Measurements from ENCODE around the gene RARB.

Gene RARB

GRCh38 chr3:25552251-25552650 lies 124.2 kb downstream of the RARB start:
- no peak for DNase-seq (ENCODE audit: low read depth in 2 of 2)

GRCh38 chr3:25554376-25554775 lies 126.3 kb downstream of the RARB start:
- DNase-seq (ENCODE audit: low read depth in 2 of 2): no peak

DNA sequence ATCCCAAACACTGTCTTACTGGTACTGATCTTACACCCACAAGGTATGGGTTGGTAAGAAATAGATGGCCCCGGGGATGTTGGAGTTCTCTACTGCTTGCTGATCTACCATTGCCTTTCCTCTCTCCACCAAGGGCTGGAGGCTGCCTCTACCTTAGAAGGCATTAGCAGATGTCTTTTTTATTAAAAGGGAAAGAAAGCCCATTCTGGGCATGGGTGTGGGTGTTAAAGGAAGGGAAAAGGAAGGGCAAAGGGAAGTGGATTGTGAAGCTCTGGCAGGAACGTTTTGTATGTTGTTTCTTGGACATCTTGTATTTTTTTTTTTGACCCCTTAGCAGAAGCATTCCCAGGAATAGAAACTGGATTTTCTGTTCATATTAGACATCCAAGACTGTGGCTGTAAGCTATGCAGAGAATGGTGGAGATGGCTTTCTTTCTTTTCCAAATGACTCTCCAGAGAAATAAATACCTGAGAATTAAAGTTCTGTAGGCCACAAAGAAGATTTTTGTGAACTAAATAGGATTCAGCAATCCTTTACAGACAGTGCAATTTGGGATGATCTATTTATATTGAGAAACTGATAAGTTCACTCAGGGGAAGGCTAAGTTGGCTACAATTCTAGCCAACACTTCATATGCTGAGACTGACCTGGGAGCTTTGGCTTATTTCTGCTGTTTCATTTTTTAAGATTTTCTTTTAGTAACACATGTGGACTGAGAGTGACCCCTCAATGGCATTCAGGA lies 127.8 kb downstream of the RARB start:
- DNase-seq (ENCODE audit: low read depth in 2 of 2): no peak

DNA sequence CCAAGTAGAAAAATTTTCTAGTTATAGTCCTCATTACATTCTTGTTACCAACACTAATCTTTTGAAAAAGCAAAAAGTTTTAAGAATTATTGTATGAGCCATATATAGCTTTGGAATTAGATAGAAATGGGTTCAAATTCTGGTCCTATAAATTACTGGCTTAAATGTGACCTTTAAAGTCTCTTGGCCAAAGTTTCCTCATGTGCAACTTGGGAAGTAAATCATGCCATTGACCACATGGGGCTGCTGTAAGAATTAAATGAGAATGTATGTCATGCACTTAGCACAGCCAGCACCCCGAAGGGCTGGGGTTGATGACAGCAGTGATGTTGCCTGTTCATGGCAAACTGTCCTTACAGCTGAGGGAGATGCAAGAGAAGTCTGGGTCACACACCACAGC lies 128.4 kb downstream of the RARB start:
- DNase-seq (ENCODE audit: low read depth in 2 of 2): no peak

DNA sequence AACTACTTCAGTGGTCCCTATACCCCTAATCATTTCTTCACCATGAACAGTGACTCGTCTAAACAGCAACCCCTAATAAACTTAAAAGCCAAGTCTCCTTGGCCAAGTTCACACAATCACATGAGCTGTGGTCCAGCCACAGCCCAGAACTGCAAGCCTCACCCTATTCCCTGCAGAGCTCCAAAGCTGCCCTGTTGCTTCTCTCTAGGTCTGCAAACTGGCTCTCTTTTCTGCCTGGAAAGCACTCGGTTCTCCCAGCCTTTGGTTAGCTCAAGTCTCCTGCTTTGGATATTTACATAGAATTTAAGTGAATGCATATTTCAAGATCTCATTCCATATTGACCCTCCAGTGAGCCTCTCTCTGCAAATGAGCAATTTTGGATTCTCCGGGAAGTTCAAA lies 129.6 kb downstream of the RARB start:
- no peak for DNase-seq (ENCODE audit: low read depth in 2 of 2)

- DNase-seq (ENCODE audit: low read depth in 2 of 2): no peak
These were observed 130.1 kb downstream of the RARB start for GRCh38 chr3:25558121-25558520.

DNA sequence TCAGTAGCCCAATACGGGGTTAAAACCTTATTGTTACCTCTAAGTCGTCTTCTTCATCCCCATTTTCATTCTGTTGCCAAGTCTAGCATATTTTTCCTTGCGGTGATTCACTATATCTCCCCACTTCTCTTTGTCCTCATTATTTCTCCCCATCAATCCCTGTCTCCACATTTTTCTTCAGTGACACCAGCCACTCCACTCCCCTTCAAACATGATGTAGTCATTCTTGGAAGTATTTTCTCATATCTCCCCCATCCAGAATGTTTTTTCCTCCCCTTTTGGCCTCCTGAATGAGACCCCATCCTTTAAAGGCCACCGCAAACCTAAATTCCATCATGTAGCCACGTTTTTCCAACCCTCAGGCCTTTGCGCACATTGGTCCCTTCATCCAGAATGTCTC lies 130.7 kb downstream of the RARB start:
- no peak for DNase-seq (ENCODE audit: low read depth in 2 of 2)

- DNase-seq (ENCODE audit: low read depth in 2 of 2): no peak
These were observed 135.5 kb downstream of the RARB start for GRCh38 chr3:25563601-25564000.

- DNase-seq (ENCODE audit: low read depth in 2 of 2): no peak
These were observed 136.0 kb downstream of the RARB start for GRCh38 chr3:25564075-25564474.

DNA sequence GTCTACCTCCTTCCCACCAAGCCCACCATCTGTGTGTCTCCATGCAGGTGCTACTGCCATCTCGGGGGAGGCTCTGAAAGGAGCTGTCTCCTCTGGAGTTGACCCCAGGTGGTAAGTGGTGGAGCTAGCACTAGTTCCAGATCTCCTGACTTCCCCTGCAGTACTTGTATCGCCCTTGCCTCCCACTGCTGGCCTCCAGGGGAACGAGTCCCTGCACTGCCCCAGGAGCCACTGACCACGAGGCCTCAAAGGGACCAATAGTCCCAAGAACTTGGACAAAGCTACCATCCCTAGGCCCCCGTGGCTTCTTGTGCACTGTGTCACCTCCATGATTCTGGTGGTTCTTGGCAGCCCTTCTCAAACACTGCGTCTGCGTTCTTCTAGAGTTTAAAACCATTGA lies 137.7 kb downstream of the RARB start:
- DNase-seq (ENCODE audit: low read depth in 2 of 2): no peak

DNA sequence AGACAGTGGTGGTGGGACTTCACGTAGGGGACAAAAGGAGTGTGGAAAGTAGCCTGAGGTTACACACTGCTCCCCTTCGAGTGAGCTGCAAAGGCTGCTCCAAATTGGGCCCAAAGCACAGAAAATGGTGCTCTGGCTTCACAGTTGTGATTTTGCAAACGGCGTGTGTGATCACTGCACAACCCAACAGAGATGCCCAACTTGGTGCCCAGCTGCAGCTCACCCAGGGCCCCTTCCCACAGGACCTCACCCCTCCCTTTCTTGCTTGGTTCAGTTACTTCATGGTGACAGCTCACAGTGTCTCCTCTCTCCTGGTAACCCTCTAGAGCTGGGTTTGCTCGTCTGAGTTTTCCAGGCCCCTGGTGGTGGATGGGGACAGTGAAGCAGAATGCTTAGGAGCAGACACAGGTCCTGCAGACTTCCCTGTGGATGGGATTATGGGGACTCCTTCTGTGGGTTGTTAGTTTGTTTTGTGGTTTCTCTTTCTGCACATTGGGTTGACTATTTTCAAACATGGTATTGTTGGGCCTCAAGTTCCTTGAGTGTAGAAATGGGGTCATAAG lies 138.4 kb downstream of the RARB start:
- no peak for DNase-seq (ENCODE audit: low read depth in 2 of 2)

DNA sequence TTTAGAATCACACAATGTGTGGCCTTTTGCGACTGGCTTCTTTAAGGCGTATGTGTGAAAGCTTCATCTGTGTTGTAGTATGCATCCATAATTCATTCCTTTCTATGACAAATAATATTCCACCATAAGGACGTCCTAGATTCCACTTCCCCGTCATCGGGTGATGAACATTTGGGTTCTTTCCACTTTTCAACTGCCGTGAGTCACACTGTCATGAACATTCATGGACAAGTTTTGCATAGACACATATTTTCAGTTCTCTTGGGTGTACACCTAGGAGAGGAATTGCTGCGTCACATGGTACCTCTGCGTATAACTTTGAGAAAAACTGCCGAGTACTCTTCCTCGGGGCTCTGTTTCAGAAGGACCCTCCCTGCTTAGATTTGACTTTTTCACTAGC lies 139.3 kb downstream of the RARB start:
- no peak for DNase-seq (ENCODE audit: low read depth in 2 of 2)

GRCh38 chr3:25567806-25568524 lies 139.9 kb downstream of the RARB start:
- no peak for DNase-seq (ENCODE audit: low read depth in 2 of 2)

GRCh38 chr3:25568525-25569078 lies 140.5 kb downstream of the RARB start:
- DNase-seq (ENCODE audit: low read depth in 2 of 2): no peak

- DNase-seq (ENCODE audit: low read depth in 2 of 2): no peak
These were observed 143.2 kb downstream of the RARB start for GRCh38 chr3:25571285-25571684.

GRCh38 chr3:25572336-25572735 lies 144.3 kb downstream of the RARB start:
- DNase-seq (ENCODE audit: low read depth in 2 of 2): no peak

DNA sequence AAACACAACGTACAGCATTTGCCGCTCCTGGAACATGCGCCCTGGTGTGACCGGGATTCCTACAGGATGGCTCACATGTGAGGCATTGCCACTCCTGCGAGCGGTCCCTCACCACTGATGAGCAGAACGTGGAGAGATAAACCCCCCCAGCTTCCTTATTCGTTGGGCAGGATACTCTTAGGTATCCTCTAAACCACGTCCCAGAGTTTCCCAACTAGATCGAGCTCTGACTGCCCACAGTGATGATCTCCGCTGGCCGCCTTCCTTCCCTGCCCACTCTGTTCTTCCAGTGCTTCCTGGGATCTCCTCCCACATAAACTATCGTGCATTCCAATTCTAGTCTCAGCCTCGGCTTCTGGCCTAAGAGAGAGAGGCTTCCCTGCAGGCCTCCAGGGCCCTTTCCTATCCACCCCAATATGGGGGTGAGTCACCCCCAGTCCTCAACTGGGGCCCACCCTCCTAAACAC lies 144.9 kb downstream of the RARB start:
- no peak for DNase-seq (ENCODE audit: low read depth in 2 of 2)

DNA sequence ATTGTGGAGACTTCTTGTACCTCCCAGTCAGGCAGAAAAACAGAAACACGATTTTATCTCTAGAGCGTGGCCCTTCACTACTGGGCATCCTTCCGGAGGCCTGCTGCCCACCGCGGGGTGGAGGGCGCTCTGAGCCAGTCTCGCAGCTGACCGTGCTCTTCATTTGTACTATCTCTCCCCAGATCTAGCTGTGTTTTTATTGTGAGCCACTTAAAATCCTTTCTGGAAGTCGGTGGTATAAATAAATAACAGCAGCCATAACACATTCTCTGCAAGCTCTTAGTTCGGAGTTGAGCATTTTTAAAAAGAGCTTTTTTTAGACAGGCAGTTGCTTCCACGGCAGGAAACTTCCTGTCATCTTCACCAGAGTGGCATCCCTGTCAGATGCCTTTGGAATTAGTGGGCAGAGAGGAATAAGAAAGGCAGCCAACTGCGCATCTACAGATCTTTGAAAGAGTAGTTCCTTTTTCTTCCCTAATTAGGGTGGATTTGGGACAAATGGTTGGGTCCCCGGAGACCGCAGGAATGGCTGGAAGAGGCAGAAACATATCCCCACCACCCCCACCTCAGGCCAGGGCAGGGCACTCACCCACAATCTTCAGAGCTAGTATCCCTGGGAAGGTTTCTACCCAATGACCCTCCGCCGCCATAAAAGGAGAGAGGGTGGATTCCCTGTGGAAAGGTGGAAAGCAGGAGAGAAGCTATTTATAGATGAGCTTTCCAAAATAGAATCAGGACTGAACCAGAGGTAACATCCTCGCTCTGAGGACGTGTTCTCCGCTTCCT lies 145.5 kb downstream of the RARB start:
- DNase-seq (ENCODE audit: low read depth in 2 of 2): no peak

DNA sequence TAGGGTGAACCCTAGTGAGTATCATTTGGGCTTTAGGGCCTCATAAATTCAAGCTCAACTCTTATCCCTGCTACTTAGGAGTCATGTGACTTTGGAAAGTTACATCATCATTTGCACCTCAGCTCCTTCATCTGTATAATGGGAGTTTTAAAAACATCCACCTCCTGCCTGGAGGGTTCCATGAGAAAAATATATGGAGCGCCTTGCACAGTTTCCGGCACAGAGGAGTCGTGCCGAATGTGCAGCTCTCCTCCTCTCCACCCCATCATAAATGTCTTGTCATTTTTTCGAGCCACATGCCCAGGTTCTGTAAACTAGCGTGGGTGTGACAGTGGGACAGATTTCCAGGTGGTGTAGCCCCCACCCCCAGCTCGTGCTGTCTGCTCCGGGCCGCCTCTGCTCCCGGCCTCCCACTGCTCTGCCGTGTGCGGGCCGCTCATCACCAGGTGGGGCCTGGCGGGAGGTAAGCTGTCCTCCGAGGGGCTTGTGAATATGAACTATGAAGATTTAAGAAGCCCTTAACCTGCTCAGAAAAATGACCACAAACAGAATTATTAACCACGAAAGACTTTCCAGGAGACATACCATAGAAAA lies 146.2 kb downstream of the RARB start:
- no peak for DNase-seq (ENCODE audit: low read depth in 2 of 2)

DNA sequence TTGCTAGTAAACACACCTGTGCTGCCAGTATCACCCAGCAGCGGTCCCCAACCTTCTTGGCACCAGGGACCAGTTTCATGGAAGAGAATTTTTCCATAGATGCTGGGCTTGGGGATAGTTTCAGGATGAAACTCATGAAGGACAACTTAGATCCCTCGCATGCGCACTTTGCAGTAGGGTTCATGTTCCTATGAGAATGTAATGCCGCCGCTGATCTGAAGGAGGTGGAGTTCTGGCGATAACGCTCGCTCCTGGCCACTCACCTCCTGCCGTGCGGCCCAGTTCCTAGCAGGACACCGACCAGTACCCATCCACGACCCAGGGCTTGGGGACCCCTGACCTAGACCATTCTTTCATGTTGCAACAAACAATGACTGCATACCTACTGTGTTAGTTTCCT lies 146.9 kb downstream of the RARB start:
- no peak for DNase-seq (ENCODE audit: low read depth in 2 of 2)

GRCh38 chr3:25576146-25576545 lies 148.1 kb downstream of the RARB start:
- DNase-seq (ENCODE audit: low read depth in 2 of 2): no peak

All from stimulated activated CD4-positive, alpha-beta T cell treated with anti-CD3 and anti-CD28 coated beads, Interleukin-12 subunit alpha, Interleukin-12 subunit beta, amount 100 ng/mL, for 24 hours (primary cell).